H1 (cell line): Measurements from ENCODE around the gene FMOD. TPM values are rescaled to one million over a fixed set of nuclear protein-coding genes. Genes with fewer than 3 reads are reported as not detected.

ENCODE experiments used
- BACH1 ChIP-seq: IDR thresholded peaks from 2 replicates; pipeline ENCODE4 v1.6.1; 2012; ENCODE audit warnings: low read length, improper control_type of control experiment
- CEBPB ChIP-seq: IDR thresholded peaks from 2 replicates; pipeline ENCODE4 v1.6.1; 2012; ENCODE audit warnings: low read depth, low read length
- KDM4A ChIP-seq: IDR thresholded peaks from one replicate; pipeline ENCODE4 v1.7.1; 2012; ENCODE audit warnings: low read depth, mild to moderate bottlenecking, moderate library complexity, low read length, inconsistent platforms; ENCODE audit not compliant: severe bottlenecking
- RFX5 ChIP-seq: IDR thresholded peaks from 2 replicates; pipeline ENCODE4 v1.6.1; 2011; ENCODE audit warnings: low read depth, low read length, improper control_type of control experiment, borderline replicate concordance
- SIX5 ChIP-seq: IDR thresholded peaks from 2 replicates; pipeline ENCODE4 v1.6.1; 2011; ENCODE audit warnings: mild to moderate bottlenecking, low read depth, low read length
- polyA plus RNA-seq, 7 experiments: library from polyadenylated mRNA; depleted of rRNA in 3 of 7; stranded (reverse) in 5 of 7; unstranded in 2 of 7; fragments of >200 nt in 5 of 7; fragments of 200-250 nt in 2 of 7; gene quantifications; 1 replicate in 5 of 7; 2 replicates in 1 of 7; 4 replicates in 1 of 7; pipeline versions ENCODE4 v1.2.1 to v1.2.3, GENCODE V29; 2011 to 2013; ENCODE audit warnings: missing spikeins in 2 of 7, mixed read lengths in 2 of 7
- total RNA-seq: library from RNA; stranded (reverse); fragmentation: NEBNext Ultra II Directional; extraction: Animal tissue kit (Norgen Biotek cat#: 25700); gene quantifications from 2 replicates; pipeline ENCODE4 v1.2.1, GENCODE V29; 2021
- TF ChIP-seq, protein P1 (sequence below): IDR thresholded peaks from 2 replicates; pipeline ENCODE4 v1.6.1; 2012; ENCODE audit warnings: low read length, inconsistent platforms

Gene FMOD
- total and polyA plus RNA-seq, 2 of the 8 experiments (the other 6 are each of a cell fraction or from before 2014, with no cell fraction given): 0.17 to 0.32 TPM

DNA sequence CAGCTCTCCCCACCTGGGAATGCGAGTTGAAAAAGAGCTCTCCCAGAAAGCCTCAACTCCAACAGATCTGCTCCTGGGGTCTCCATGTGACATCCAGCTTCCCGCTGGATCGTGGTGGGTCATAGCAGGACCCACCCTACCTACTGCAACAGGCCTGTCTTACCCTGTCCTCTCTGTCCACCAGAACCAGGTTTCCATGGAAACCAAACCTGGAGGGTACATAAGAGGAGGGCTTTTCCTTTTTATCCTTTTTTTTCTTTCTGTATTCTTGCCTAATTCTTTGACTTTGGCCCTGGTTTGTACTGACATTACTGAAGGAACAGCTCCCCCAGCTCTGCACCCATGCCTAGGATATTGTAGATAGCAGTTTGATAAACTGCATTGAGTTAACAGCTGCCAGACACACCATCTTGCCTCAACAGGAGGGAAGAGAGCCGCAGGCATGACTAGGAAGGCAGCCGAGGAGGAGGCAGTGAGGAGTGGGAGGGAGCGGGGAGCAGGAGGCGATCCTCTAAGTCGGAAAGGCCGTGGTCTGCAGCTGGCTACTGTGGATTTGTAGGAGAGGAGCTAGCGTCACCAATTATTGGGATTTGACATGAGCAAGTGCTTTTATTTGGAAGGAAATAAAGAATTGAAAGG, 9.7 kb upstream of the FMOD start (continued):
- TF ChIP-seq, protein P1, sequence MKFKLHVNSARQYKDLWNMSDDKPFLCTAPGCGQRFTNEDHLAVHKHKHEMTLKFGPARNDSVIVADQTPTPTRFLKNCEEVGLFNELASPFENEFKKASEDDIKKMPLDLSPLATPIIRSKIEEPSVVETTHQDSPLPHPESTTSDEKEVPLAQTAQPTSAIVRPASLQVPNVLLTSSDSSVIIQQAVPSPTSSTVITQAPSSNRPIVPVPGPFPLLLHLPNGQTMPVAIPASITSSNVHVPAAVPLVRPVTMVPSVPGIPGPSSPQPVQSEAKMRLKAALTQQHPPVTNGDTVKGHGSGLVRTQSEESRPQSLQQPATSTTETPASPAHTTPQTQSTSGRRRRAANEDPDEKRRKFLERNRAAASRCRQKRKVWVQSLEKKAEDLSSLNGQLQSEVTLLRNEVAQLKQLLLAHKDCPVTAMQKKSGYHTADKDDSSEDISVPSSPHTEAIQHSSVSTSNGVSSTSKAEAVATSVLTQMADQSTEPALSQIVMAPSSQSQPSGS: no peak
- TF ChIP-seq CEBPB (no peak), BACH1 (no peak), SIX5 (no peak), KDM4A (no peak), RFX5 (no peak)
